HG03457 (cell line): ENCODE data around the gene KRTAP5-3.
"Not testable (repeated sequence)": the region's sequence is repeated elsewhere in the genome, so short reads cannot be mapped to it uniquely, and the experiment has no call there.

ENCODE experiments used
- ATAC-seq: cut with Tn5 transposase; IDR thresholded peaks from one replicate; pipeline ENCODE4 v1.9.1; 2021; ENCODE audit warnings: moderate number of reproducible peaks; ENCODE audit not compliant: unreplicated experiment

KRTAP5-3 gene

GRCh38 chr11:1622086-1622485 is 13.8 kb upstream of the KRTAP5-3 start, which contains the start of gene KRTAP5-4:
TSS of gene KRTAP5-4 (minus strand) at chr11:1622138. CDS start at chr11:1622093, 45 bp downstream.
- no peak for ATAC-seq

GRCh38 chr11:1619449-1619848 is 11.2 kb upstream of the KRTAP5-3 start:
- no peak for ATAC-seq

- ATAC-seq: no peak
Observed at GRCh38 chr11:1618231-1618630, 10.0 kb upstream of the KRTAP5-3 start.

GRCh38 chr11:1607901-1608300 is 362 bp downstream of the KRTAP5-3 start:
- ATAC-seq: not testable (repeated sequence)

- not testable (repeated sequence) for ATAC-seq
Observed at GRCh38 chr11:1607156-1607845, 962 bp downstream of the KRTAP5-3 start.

- peak; percentile 76 for ATAC-seq
Observed at GRCh38 chr11:1605923-1606322, 2.3 kb downstream of the KRTAP5-3 start.

GRCh38 chr11:1604711-1605110 is 3.6 kb downstream of the KRTAP5-3 start:
- no peak for ATAC-seq

GRCh38 chr11:1604181-1604580 is 4.1 kb downstream of the KRTAP5-3 start:
- no peak for ATAC-seq

- ATAC-seq: no peak
Observed at GRCh38 chr11:1603629-1604028, 4.6 kb downstream of the KRTAP5-3 start.

GRCh38 chr11:1601663-1602062 is 6.6 kb downstream of the KRTAP5-3 start:
- ATAC-seq: not testable (repeated sequence)

GRCh38 chr11:1600626-1601025 is 7.6 kb downstream of the KRTAP5-3 start:
- ATAC-seq: no peak

GRCh38 chr11:1598816-1599215 is 9.4 kb downstream of the KRTAP5-3 start:
- no peak for ATAC-seq

- ATAC-seq: not testable (repeated sequence)
Observed at GRCh38 chr11:1598406-1598805, 9.9 kb downstream of the KRTAP5-3 start.

- ATAC-seq: no peak
Observed at GRCh38 chr11:1597994-1598380, 10.3 kb downstream of the KRTAP5-3 start, which contains the start of gene KRTAP5-2. TSS of gene KRTAP5-2 (minus strand) at chr11:1598294. CDS start at chr11:1598250, 44 bp downstream.

GRCh38 chr11:1597331-1597993 is 10.8 kb downstream of the KRTAP5-3 start:
- no peak for ATAC-seq

- not testable (repeated sequence) for ATAC-seq
Observed at GRCh38 chr11:1596576-1597121, 11.6 kb downstream of the KRTAP5-3 start.

- ATAC-seq: not testable (repeated sequence)
Observed at GRCh38 chr11:1595994-1596575, 12.2 kb downstream of the KRTAP5-3 start.

GRCh38 chr11:1592628-1593027 is 15.6 kb downstream of the KRTAP5-3 start:
- no peak for ATAC-seq

GRCh38 chr11:1589996-1590395 is 18.3 kb downstream of the KRTAP5-3 start:
- ATAC-seq: no peak

- not testable (repeated sequence) for ATAC-seq
Observed at GRCh38 chr11:1589191-1589963, 18.9 kb downstream of the KRTAP5-3 start.

GRCh38 chr11:1586699-1587098 is 21.6 kb downstream of the KRTAP5-3 start:
- no peak for ATAC-seq
